GM12874 (cell line): ENCODE results near the gene ACOT8.

Source experiments
- TF ChIP-seq, protein P1 (sequence below): IDR thresholded peaks from 2 replicates; pipeline ENCODE4 v1.5.1; 2011; ENCODE audit warnings: low read depth, mild to moderate bottlenecking, control low read depth, low read length, moderate library complexity; ENCODE audit not compliant: insufficient read depth

The ACOT8 gene

GRCh38 chr20:45897289-45897688, 40.1 kb upstream of the ACOT8 start:
- TF ChIP-seq, protein P1, sequence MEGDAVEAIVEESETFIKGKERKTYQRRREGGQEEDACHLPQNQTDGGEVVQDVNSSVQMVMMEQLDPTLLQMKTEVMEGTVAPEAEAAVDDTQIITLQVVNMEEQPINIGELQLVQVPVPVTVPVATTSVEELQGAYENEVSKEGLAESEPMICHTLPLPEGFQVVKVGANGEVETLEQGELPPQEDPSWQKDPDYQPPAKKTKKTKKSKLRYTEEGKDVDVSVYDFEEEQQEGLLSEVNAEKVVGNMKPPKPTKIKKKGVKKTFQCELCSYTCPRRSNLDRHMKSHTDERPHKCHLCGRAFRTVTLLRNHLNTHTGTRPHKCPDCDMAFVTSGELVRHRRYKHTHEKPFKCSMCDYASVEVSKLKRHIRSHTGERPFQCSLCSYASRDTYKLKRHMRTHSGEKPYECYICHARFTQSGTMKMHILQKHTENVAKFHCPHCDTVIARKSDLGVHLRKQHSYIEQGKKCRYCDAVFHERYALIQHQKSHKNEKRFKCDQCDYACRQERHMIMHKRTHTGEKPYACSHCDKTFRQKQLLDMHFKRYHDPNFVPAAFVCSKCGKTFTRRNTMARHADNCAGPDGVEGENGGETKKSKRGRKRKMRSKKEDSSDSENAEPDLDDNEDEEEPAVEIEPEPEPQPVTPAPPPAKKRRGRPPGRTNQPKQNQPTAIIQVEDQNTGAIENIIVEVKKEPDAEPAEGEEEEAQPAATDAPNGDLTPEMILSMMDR, result no peak

DNA sequence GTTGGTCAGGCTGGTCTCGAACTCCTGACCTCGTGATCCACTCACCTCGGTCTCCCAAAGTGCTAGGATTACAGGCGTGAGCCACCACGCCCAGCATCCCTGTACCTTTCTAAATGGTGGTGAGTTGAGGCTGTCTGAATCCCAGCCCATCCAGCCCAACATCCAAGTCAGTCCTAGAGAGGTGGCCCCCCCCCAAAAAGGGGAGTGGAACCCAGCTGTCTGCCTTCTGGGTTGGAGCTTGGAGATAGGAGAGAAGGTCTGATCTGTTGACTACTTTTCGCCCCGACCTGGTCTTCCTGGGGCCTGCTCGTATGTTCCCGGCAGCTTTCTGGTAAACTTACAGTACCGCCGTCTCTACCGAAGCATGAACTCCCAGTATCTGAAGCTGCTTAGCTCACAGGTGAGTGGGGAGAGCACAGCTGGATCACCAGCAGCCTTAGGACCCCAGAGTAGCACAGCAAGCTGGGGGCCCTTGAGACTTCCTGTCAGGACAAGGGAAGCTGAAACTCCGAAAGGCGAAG, 39.5 kb upstream of the ACOT8 start:
- TF ChIP-seq, protein P1, result no peak

DNA sequence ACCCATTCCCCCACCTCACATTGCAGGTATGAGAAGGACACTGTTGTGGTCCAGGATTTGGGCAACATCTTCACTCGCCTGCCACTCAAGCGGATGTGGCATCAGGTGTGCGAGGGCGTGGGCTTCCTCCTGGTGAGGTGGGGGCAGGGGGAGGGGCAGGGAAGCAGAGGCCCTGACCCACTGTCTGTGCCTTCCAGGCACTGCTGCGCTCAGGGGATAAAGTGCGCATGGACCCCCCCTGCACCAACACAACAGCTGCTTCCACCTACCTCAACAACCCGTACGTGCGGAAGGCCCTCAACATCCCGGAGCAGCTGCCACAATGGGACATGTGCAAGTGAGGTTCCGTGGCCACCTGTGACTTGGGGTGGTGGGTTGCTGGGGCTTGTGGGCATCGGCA, 37.6 kb upstream of the ACOT8 start:
- TF ChIP-seq, protein P1, result no peak

DNA sequence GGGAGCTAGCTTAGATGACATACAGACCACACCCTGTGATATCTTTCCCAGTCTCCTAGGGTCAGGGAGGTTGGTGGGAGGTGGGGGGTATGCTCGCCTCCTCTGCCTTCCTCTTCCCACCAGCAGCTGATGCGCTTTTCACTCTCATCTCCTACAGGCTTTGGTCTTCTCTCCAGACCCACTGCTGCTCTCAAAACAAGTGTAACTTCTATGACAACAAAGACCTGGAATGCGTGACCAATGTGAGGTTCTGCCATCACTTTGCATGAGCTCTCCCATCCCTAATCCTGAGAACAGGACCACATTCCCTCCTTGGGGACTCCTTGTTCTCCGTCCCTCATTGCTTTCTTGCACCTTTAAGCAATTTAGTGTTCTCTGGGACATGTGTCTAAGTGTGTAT, 36.6 kb upstream of the ACOT8 start:
- TF ChIP-seq, protein P1, result no peak

- TF ChIP-seq, protein P1, result no peak
Observed at GRCh38 chr20:45892828-45893500, 35.8 kb upstream of the ACOT8 start.

GRCh38 chr20:45892049-45892825, 35.0 kb upstream of the ACOT8 start:
- TF ChIP-seq, protein P1, result no peak
